Measurements from ENCODE around the gene ATXN7L3.

ATXN7L3 gene

GRCh38 chr17:44200478-44201155, 933 bp upstream of the ATXN7L3 start:
- DNase-seq, result no peak

GRCh38 chr17:44198721-44199552, 747 bp downstream of the ATXN7L3 start:
- no peak for DNase-seq

DNA sequence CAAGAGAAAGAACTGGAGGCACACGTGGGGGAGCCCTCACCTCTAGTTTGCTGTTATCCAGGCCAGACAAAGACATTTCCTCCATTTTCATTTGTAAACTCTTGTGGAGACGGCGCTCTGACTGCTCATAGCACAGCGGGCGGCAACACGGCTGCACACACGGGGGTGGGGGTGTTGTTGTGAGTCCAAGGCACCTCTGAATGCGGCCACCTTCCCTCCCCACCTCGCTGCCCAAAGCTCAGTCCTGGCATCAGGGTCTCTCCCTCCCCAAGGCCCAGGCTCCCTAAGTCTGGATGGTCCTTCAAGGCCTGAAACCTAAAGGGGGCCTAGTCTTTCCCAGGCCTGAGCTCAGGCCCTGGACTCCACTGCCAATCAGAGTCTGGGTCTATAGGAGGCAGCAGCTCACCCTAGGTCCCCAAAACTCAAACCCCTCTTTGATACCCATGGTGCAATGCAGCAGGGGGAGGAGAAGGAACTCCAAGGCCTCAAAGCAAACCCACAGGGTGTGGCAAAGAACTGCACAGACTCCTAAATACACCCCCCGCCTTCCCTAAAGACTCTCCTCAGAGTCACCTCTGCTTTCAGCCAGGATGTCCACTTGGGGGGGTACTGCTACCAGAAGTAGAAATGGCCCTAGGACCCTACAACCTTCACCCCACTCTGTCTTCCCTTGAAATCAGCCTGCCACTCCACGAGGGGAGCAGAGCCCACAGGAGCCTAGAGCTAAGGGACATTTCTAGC, 1.5 kb downstream of the ATXN7L3 start:
- no peak for DNase-seq

GRCh38 chr17:44197107-44197506, 2.6 kb downstream of the ATXN7L3 start:
- DNase-seq, result no peak

DNA sequence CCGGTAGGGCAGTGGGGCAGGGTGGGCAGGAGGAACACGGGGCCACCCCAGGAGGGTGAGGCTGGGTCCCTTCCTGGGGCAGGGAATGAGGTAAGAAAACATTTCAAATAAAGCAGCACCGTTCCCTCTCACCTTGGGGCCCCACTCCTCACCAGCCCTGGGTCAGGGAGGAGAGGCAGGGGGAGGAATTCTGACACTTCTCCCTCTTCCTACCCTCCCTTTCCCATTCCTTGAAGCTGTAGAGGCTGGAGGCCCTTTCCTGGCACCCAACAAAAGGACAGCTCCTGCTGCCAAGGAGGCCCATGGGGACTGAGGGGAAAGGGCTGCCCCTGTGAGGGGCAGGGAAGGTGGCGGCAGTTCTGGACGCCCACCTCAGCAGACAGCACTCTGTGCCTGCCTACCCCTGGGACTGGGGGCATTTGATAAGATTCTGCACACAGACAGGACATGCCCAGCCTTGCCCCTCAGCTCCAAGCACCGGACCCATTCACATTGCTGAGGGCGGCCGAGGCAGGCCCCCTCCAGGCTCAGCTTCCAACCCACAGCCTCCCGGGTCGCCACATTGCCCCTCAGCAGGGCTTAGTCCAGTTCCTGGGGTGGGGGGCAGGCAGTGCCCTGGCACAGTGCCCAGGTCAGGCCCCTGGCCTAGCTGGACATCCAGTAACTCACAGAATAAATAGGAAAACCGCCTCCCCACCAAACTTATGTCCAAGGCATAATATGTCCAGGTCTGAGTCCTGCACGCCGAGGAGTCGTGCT, 6.2 kb downstream of the ATXN7L3 start:
- no peak for DNase-seq

GRCh38 chr17:44192750-44193149, 6.9 kb downstream of the ATXN7L3 start:
- DNase-seq, result no peak

DNA sequence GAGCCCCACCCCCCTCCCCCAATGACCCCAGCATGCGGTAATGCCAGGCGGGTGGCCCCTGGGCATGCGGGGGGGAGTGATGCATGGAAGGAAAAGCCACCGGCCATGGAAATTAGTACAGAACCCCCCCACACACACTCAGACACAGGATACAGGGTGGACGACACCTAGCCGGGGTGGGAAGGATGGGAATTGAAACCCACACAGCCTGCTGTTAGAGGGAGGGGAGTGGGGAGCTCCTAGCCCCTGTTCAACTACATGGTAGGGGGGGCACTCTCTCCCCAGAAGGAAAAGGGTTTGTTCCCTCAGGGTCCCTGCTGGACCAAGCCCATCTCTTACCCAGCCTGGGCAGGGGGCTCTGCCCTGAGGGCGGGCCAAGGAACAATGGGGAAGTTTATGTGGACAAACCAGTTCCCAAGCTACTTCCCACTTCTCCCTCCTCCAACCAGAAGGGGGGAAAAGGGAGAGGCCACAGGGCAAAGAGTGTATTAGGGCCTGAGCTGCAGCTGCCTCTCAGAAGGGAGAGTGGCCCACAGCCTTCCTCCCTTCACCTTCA, 7.7 kb downstream of the ATXN7L3 start:
- DNase-seq, result no peak

DNA sequence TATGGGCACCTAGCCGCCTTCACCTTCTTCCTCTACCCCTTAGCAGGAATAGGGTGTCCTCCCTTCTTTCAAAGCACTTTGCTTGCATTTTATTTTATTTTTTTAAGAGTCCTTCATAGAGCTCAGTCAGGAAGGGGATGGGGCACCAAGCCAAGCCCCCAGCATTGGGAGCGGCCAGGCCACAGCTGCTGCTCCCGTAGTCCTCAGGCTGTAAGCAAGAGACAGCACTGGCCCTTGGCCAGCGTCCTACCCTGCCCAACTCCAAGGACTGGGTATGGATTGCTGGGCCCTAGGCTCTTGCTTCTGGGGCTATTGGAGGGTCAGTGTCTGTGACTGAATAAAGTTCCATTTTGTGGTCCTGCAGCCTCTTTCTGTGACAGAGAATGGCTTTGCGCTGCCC, 8.3 kb downstream of the ATXN7L3 start:
- no peak for DNase-seq

DNA sequence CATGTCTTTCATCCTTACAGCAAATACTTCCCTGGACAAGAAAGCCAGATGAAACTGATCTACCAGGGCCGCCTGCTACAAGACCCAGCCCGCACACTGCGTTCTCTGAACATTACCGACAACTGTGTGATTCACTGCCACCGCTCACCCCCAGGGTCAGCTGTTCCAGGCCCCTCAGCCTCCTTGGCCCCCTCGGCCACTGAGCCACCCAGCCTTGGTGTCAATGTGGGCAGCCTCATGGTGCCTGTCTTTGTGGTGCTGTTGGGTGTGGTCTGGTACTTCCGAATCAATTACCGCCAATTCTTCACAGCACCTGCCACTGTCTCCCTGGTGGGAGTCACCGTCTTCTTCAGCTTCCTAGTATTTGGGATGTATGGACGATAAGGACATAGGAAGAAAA, 9.2 kb downstream of the ATXN7L3 start:
- no peak for DNase-seq

GRCh38 chr17:44188576-44189403, 10.9 kb downstream of the ATXN7L3 start:
- no peak for DNase-seq

- no peak for DNase-seq
These were observed 12.4 kb downstream of the ATXN7L3 start for GRCh38 chr17:44187131-44187899.

- DNase-seq, result peak; percentile 99
These were observed 13.2 kb downstream of the ATXN7L3 start, which contains the start of gene TMUB2 for GRCh38 chr17:44186307-44187130. Gene TMUB2, plus strand, starts transcription at chr17:44186972. Its CDS starts 737 bp downstream, at chr17:44187709.

DNA sequence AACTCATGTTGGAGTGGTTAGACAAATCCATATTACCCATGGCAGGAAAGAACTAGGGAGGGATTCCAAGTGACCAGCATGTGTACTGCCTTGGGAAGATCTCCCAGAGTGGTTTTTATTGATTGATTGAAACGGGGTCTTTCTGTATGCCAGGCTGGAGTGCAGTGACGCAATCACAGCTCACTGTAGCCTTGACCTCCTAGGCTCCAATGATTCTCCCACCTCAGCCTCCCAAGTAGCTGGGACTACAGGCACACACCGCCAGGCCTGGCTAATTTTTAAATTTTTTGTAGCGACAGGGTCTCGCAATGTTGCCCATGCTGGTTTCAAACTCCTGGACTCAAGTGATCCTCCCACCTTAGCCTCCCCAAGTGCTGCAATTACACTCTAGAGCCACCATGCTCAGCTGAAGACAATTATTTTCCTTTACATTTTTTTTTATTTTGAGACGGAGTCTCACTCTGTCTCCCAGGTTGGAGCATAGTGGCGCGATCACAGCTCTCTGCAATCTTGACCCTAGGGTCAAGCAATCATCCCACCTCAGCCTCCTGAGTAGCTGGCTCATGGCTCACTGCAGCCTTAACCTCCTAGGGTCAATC, 15.4 kb downstream of the ATXN7L3 start:
- DNase-seq, result no peak

DNA sequence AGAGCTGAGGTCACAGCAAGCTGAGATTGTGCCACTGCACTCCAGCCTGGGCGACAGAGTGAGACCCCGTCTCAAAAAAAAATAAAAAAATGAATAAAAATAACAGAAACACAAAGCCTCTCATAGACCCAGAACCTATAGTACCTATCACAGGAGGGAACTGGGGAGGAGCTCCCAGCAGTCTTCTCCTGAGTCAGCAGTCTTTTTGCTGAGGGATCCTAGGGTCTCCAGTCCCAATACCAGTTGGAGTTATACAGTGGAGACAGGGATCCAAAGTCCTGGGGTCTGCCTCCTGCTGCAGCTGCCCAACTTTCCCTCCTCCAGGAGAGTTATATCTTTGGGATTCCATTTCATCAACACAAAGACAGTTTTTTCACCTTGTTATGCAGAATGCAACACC, 16.7 kb downstream of the ATXN7L3 start:
- DNase-seq, result no peak

DNA sequence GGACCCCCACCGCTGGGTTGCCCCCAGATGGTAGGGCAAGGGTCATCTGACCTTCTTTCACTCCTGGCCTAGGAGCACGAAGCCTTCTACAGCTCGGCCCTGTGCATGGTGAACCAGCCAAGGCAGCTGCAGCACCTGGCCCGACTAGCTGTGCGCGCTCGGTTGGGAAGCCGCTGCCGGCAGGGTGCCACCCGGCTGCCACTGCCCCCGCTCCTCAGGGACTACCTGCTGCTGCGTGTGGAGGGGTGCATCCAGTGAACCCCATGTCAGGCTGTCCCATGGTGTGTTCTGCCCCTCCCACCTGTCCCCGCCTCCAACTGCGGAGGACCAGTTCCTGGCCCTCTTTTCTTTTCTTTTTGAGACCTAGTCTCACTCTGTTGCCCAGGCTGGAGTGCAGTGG, 21.6 kb downstream of the ATXN7L3 start:
- DNase-seq, result no peak

DNA sequence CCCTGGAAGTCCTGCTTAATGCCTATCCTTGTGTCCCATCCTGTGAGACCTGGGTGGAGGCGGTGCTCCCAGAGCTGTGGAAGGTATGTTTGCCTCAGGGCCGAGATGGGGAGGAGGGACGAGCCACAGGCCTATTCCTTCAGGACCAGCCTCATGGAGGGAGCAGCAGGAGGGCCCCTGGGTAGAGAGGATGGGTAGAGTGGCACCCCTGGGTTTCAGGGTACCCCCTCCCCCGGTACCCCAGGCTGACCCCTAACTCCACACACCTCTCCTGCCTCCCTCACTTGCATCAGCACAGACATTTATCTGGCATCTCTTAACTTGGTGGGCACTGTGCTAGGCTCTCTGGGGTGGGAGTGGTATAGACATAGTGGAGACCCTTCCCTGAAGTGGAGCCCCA, 22.0 kb downstream of the ATXN7L3 start:
- DNase-seq, result no peak

DNA sequence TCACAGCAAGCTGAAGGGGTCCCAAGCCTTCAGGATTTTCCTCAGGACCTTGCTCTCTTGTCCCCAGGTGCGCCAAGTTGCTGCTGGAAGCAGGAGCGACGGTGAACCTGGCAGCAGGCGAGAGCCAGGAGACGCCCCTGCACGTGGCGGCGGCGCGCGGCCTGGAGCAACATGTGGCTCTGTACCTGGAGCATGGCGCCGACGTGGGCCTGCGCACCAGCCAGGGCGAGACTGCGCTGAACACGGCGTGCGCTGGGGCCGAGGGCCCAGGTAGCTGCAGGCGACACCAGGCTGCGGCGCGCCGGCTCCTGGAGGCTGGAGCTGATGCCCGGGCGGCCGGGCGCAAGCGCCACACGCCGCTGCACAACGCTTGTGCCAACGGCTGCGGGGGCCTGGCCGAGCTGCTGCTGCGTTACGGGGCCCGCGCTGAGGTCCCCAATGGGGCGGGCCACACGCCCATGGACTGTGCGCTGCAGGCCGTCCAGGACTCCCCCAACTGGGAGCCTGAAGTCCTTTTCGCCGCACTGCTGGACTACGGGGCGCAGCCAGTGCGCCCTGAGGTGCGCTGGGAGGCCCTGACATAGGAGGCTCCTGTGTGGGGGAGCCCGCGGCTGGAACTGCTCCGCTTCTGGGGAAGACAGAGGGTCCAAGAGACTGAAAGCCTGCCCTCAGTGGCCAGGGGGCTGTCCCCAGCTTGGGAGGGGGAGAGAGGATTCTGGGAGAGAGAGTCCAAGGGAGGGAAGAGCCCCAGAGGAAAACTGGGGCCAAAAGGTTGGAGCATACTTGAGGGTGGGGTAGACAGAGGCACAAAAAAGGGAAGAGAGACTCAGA, 22.8 kb downstream of the ATXN7L3 start:
- DNase-seq, result no peak

GRCh38 chr17:44176257-44176656, 23.4 kb downstream of the ATXN7L3 start:
- no peak for DNase-seq

GRCh38 chr17:44174427-44174826, 25.3 kb downstream of the ATXN7L3 start:
- DNase-seq, result no peak
